ENCODE measurements around the gene DLX6.

GRCh38 chr7:96973986-96974385 is 31.4 kb upstream of the DLX6 start:
- TF ChIP-seq POLR2A (IDR thresholded peaks at IDR 0.05) (no peak), CTCF (IDR thresholded peaks at IDR 0.05) (no peak)
